ENCODE measurements around the gene COL6A1.

Gene COL6A1

GRCh38 chr21:45964649-45965048, 16.9 kb upstream of the COL6A1 start:
- Histone ChIP-seq H3K9me2 (ENCODE audit: low read depth, low read length) (no peaks in the 10 kb centered on the region), H3K27ac (ENCODE audit: low read depth, low read length, poor library complexity, severe bottlenecking) (no peak overlapping the region), H2AFZ (ENCODE audit: low read length) (no peak overlapping the region), H4K20me1 (ENCODE audit: insufficient read depth, low read length) (no peaks in the 10 kb centered on the region), H3K4me1 (ENCODE audit: insufficient read depth, low read length, severe bottlenecking) (no peaks in the 10 kb centered on the region), H3K4me3 (ENCODE audit: low read depth, low read length, poor library complexity, severe bottlenecking) (no peak overlapping the region), H3K27me3 (ENCODE audit: insufficient read depth, low read length) (no peaks in the 10 kb centered on the region), H3K9me3 (ENCODE audit: low read length) (no peaks in the 10 kb centered on the region), H3K79me2 (ENCODE audit: insufficient read depth, low read length) (no peaks in the 10 kb centered on the region), H3K36me3 (ENCODE audit: insufficient read depth, low read length) (no peaks in the 10 kb centered on the region), H3K4me2 (ENCODE audit: low read length) (no peak overlapping the region), H3K9ac (ENCODE audit: low read length) (no peak overlapping the region), H3F3A (ENCODE audit: insufficient read depth, low read length) (no peaks in the 10 kb centered on the region)
- TF ChIP-seq CTCF (IDR thresholded peaks at IDR 0.05; ENCODE audit: low read length), result no peak
- no peak for TF ChIP-seq EZH2 (IDR thresholded peaks at IDR 0.05; ENCODE audit: borderline replicate concordance, low read length)

GRCh38 chr21:45965084-45965809, 16.3 kb upstream of the COL6A1 start:
- no peak for TF ChIP-seq EZH2 (IDR thresholded peaks at IDR 0.05; ENCODE audit: borderline replicate concordance, low read length)
- TF ChIP-seq CTCF (IDR thresholded peaks at IDR 0.05; ENCODE audit: low read length), result no peak
- Histone ChIP-seq H3K27ac (ENCODE audit: low read depth, low read length, poor library complexity, severe bottlenecking) (no peak overlapping the region), H3K9me3 (ENCODE audit: low read length) (no peaks in the 10 kb centered on the region), H3K27me3 (ENCODE audit: insufficient read depth, low read length) (no peaks in the 10 kb centered on the region), H3K4me1 (ENCODE audit: insufficient read depth, low read length, severe bottlenecking) (no peaks in the 10 kb centered on the region), H3K36me3 (ENCODE audit: insufficient read depth, low read length) (no peaks in the 10 kb centered on the region), H3F3A (ENCODE audit: insufficient read depth, low read length) (no peaks in the 10 kb centered on the region), H3K9me2 (ENCODE audit: low read depth, low read length) (no peaks in the 10 kb centered on the region), H3K79me2 (ENCODE audit: insufficient read depth, low read length) (no peaks in the 10 kb centered on the region), H4K20me1 (ENCODE audit: insufficient read depth, low read length) (no peaks in the 10 kb centered on the region), H3K4me3 (ENCODE audit: low read depth, low read length, poor library complexity, severe bottlenecking) (no peak overlapping the region), H3K9ac (ENCODE audit: low read length) (no peak overlapping the region), H3K4me2 (ENCODE audit: low read length) (no peak overlapping the region), H2AFZ (ENCODE audit: low read length) (no peak overlapping the region)

- Histone ChIP-seq H3F3A (ENCODE audit: insufficient read depth, low read length) (no peaks in the 10 kb centered on the region), H3K4me2 (ENCODE audit: low read length) (no peak overlapping the region), H3K27me3 (ENCODE audit: insufficient read depth, low read length) (no peaks in the 10 kb centered on the region), H2AFZ (ENCODE audit: low read length) (no peak overlapping the region), H3K79me2 (ENCODE audit: insufficient read depth, low read length) (no peaks in the 10 kb centered on the region), H3K9me3 (ENCODE audit: low read length) (no peaks in the 10 kb centered on the region), H3K4me1 (ENCODE audit: insufficient read depth, low read length, severe bottlenecking) (no peaks in the 10 kb centered on the region), H3K4me3 (ENCODE audit: low read depth, low read length, poor library complexity, severe bottlenecking) (no peak overlapping the region), H4K20me1 (ENCODE audit: insufficient read depth, low read length) (no peaks in the 10 kb centered on the region), H3K9ac (ENCODE audit: low read length) (no peak overlapping the region), H3K36me3 (ENCODE audit: insufficient read depth, low read length) (no peaks in the 10 kb centered on the region), H3K9me2 (ENCODE audit: low read depth, low read length) (no peaks in the 10 kb centered on the region), H3K27ac (ENCODE audit: low read depth, low read length, poor library complexity, severe bottlenecking) (no peak overlapping the region)
- no peak for TF ChIP-seq EZH2 (IDR thresholded peaks at IDR 0.05; ENCODE audit: borderline replicate concordance, low read length)
- TF ChIP-seq CTCF (IDR thresholded peaks at IDR 0.05; ENCODE audit: low read length), result no peak
Observed at GRCh38 chr21:45966791-45967394, 14.7 kb upstream of the COL6A1 start.
